Muscle of leg (tissue), 11 donors: ENCODE data around the gene CDH13. TPM values are rescaled to one million over a fixed set of nuclear protein-coding genes. Genes with fewer than 3 reads are reported as not detected.

Source experiments
- DNase-seq: peaks from one replicate; pipeline ENCODE4 v3.0.0; 2013
- H3K27ac ChIP-seq: one replicate; pipeline ENCODE4 v1.5.1; 2013; ENCODE audit warnings: mild to moderate bottlenecking, low read length, control low read depth
- H3K27me3 ChIP-seq: one replicate; pipeline ENCODE4 v1.6.1; 2013; ENCODE audit warnings: low read length; ENCODE audit not compliant: control insufficient read depth, insufficient read depth
- H3K36me3 ChIP-seq: one replicate; pipeline ENCODE4 v1.6.1; 2013; ENCODE audit warnings: low read length; ENCODE audit not compliant: control insufficient read depth, insufficient read depth
- H3K4me1 ChIP-seq: one replicate; pipeline ENCODE4 v1.6.1; 2013; ENCODE audit warnings: low read length; ENCODE audit not compliant: control insufficient read depth, insufficient read depth
- H3K4me3 ChIP-seq: one replicate; pipeline ENCODE4 v1.5.1; 2013; ENCODE audit warnings: low read length, control low read depth
- H3K9me3 ChIP-seq: replicated peaks from 2 replicates; pipeline ENCODE4 v1.6.1; 2013; ENCODE audit warnings: low read depth, low read length; ENCODE audit not compliant: control insufficient read depth
- WGBS: methylation state at CpG from one replicate; pipeline ENCODE4 v1.1.5; 2013; ENCODE audit warnings: missing lambda C conversion rate; ENCODE audit not compliant: insufficient coverage; 5-methylcytosine and 5-hydroxymethylcytosine counted together
- polyA plus RNA-seq, 8 donors: library from polyadenylated mRNA; unstranded; fragments of 120-200 nt; gene quantifications; one replicate each; pipeline versions ENCODE4 v1.2.1 to v1.2.3, GENCODE V29; 2013; ENCODE audit warnings: inconsistent platforms in 1 of 8, low replicate concordance in 1 of 8; ENCODE audit not compliant: insufficient read length in 8 of 8, insufficient read depth in 1 of 8
- total RNA-seq: library from RNA; stranded (reverse); fragments of 120-200 nt; gene quantifications from one replicate; pipeline ENCODE4 v1.2.4, GENCODE V29; 2013

The CDH13 gene
- total and polyA plus RNA-seq, 9 donors: 30.5 to 55.7 (median 47.9) TPM

DNA sequence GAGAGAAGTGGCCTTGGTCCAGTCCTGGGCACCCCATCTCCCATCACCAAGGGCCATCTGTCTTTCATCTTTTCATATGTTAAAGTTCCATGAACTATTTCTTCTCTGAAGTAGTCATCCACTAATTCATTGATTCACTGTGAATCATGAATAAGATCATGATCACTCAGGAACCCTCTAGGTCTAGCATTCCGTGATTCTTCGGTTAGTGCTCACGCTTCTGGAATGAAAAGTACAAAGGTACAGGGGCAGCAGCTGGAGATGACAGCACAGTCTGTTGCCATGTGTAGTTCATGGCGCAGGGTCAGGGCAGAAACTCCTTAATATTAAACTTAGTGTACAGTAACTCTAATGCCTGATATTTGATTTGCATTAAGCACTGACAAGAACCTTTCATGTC, 127.1 kb downstream of the CDH13 start:
- H3K4me3 ChIP-seq: no peak overlapping the region
- 87% methylated on average over 3 of the region's 4 CpGs for WGBS
- no peaks in the 10 kb centered on the region for H3K4me1 ChIP-seq

DNA sequence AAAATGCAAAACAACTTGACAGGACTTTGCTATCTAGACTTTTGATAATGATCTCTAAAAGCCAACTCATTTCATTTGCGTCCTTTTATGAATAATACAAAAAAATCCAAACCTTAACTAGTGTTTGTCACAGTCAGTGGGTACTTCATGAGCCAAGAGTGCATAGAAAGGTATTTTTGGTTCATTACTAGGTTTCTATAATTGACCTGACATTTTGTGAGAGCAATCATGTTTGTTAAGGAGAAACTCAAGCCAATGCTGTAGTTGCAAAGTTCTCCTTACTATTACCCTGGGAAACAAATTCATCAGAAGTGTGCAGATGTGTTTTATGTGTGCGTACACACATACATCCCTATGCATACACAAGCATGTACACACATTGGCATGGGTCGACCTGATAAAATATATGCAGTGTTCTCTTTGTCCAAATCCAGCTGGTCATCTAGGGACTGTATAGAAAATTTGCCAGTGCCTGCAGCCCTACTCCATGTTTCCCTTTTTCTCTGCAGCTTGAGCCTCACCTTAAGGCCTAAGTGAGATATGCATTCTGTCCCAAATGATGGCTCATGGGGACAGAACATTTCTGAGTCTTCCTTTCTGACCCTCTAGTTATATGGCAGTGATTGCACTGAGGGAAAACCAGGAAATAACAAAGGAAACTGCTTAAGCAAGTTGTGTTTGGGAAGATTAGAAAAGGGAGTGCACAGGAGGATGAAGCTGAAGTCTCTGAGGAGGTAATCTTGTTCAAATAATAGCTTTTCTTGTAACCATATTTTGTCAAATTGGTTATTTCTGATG, 128.1 kb downstream of the CDH13 start:
- H3K27me3 ChIP-seq: no peaks in the 10 kb centered on the region
- DNase-seq: no peak
- H3K9me3 ChIP-seq: no peaks in the 10 kb centered on the region
- WGBS: 71% methylated on average over 1 of the region's 3 CpGs
- H3K36me3 ChIP-seq: no peaks in the 10 kb centered on the region
- no peaks in the 10 kb centered on the region for H3K4me1 ChIP-seq
- no peak overlapping the region for H3K27ac ChIP-seq
- no peak overlapping the region for H3K4me3 ChIP-seq

More for the DNA sequence above, 127.1 kb downstream of the CDH13 start:
- Histone ChIP-seq H3K36me3 (no peaks in the 10 kb centered on the region), H3K27me3 (no peaks in the 10 kb centered on the region), H3K27ac (no peak overlapping the region), H3K9me3 (no peaks in the 10 kb centered on the region)
- no peak for DNase-seq

DNA sequence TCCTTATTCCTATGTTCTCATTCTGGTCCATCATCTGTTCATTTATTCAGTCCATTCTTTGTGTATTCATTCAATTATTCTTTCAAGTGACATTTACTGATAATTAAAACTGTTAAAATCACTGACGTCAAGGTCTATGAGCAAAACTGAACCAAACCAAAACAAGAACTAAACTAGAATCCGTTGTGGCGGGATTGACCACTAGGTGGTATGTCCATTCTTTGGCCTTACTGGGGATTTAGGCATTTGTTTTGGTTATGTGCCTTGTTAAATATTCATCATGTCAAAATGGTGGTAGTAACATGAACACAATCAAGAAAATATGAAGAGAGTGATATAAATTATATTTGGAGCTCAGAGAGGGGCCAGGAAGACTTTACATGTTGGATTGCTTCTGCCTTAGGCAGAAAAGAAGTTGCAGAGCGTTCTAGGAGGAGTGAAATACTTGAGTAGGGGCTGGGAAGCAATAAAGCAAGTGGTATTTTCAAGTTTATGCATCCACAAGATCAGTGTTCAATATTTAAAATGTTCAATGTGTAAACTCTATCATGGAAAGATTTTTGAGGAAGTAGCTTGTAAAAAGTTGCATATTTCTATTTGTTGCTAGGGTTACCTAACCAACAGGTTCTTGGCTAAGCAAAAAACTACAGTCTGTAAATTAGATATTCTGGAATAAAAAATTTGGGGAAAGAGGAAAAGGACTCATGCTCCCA, 129.0 kb downstream of the CDH13 start:
- H3K4me1 ChIP-seq: no peaks in the 10 kb centered on the region
- H3K4me3 ChIP-seq: no peak overlapping the region
- H3K36me3 ChIP-seq: no peaks in the 10 kb centered on the region
- peak overlapping the region; percentile 13 for H3K27ac ChIP-seq
- no peaks in the 10 kb centered on the region for H3K27me3 ChIP-seq
- WGBS: no CpG with 5 or more reads among the region's 4 CpGs
- no peaks in the 10 kb centered on the region for H3K9me3 ChIP-seq
- DNase-seq: peak; percentile 31

DNA sequence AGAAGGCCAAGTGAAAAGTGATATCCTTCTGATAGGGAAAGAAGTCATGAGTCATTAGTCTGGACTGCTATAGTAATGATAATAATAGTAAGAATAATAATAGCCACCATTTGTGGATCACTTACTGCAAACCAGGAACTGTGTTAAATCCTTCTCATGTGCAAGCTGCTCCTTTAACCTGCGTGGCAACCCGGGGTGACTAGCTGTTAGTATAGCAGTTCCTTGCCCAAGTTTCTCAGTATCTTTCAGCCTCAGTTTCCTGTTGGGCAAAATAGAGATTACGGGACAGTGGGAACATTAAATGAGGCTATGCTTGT, 129.5 kb downstream of the CDH13 start:
- Histone ChIP-seq H3K4me3 (no peak overlapping the region), H3K9me3 (no peaks in the 10 kb centered on the region), H3K36me3 (no peaks in the 10 kb centered on the region), H3K4me1 (no peaks in the 10 kb centered on the region), H3K27me3 (no peaks in the 10 kb centered on the region), H3K27ac (no peak overlapping the region)
- WGBS: no CpG with 5 or more reads among the region's 3 CpGs
- DNase-seq: no peak

DNA sequence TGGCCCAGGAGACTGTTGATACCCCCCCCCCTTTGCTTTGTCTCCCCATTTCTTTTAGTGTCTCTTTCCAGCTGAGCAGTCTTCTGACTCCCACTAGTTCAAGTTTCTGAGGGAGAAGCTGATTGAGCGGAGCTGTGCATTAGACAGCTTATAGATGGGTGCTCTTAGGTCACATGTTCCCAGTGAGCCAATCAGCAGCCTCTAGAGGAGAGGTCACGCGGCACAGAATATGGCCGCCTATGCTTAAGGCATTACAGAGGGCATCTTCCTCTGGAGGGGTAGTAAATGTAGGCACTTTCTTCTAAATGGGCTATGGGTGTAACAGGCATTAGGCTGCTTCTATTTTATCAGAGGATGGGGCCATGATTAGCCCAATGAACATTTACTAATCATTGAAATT, 131.6 kb downstream of the CDH13 start:
- H3K27ac ChIP-seq: no peak overlapping the region
- 96% methylated on average over 4 of the region's 4 CpGs for WGBS
- no peak for DNase-seq
- peaks cover 2% of the 10 kb centered on the region for H3K4me1 ChIP-seq
- no peak overlapping the region for H3K4me3 ChIP-seq
- no peaks in the 10 kb centered on the region for H3K36me3 ChIP-seq
- no peaks in the 10 kb centered on the region for H3K27me3 ChIP-seq
- no peaks in the 10 kb centered on the region for H3K9me3 ChIP-seq

DNA sequence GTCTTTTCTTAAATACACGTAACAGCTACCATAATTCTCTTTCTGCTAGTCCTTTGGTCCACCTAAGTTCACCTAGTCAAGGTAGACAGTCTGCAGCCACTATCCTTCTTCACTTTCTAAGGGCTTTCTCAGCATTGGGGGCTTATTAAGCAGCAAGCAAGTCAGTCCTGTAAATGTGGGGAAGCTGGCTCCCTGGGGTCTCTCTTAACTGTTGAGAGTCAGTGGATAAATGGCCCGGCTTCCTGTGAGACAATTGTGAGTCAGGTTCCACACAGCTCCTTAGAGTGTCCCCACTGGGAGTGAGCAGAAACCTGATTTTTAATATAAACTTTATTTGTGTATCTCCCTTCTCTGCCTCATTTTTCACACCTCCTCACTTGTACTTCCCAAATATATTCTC, 132.1 kb downstream of the CDH13 start:
- Histone ChIP-seq H3K9me3 (no peaks in the 10 kb centered on the region), H3K4me1 (peaks cover 2% of the 10 kb centered on the region), H3K27me3 (no peaks in the 10 kb centered on the region), H3K4me3 (no peak overlapping the region), H3K27ac (no peak overlapping the region), H3K36me3 (no peaks in the 10 kb centered on the region)
- 100% methylated on average over 1 of the region's 2 CpGs for WGBS
- DNase-seq: no peak

DNA sequence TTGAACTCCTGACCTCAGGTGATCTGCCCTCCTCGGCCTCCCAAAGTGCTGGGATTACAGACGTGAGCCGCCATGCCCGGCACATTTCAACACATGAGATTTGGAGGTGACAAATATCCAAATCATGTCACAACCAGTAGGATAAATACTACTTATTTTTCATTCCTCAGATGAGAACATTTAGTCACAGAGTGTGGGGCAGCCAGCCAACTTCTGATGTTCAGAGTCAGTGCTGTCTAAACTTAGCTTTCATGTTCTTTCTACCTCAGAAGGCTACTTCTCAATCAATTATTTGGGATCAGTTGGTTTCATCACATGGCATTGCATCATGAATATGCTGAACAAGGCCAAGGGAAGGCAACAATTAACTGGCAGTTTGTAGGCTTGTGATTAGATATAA, 134.5 kb downstream of the CDH13 start:
- no peak overlapping the region for H3K4me3 ChIP-seq
- DNase-seq: peak; percentile 23
- no peaks in the 10 kb centered on the region for H3K9me3 ChIP-seq

DNA sequence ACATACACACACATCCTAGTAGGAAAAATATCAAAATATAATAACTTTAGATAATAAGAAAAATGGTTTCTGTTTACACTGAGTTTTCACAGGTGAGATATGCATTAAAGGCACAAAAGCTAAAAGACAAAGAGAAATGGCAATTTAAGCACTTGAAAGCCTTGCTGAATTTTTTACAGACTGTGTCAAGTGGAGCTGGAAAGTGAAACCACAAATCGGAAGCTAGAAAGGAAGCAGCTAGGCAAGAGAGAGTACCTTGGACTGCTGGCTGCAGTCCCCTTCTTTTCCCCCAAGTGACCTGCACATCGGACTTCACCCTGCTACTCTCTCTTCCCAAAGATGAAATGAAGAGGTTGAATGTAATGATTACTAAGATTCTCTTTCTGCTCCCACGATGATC, 135.1 kb downstream of the CDH13 start:
- DNase-seq: peak; percentile 25
- H3K27ac ChIP-seq: no peak overlapping the region
- H3K9me3 ChIP-seq: no peaks in the 10 kb centered on the region
- H3K4me3 ChIP-seq: no peak overlapping the region
- H3K36me3 ChIP-seq: no peaks in the 10 kb centered on the region
- H3K27me3 ChIP-seq: no peaks in the 10 kb centered on the region
- peaks cover 2% of the 10 kb centered on the region for H3K4me1 ChIP-seq
- 20% methylated on average over 1 of the region's 3 CpGs for WGBS

More for the DNA sequence above, 134.5 kb downstream of the CDH13 start:
- Histone ChIP-seq H3K4me1 (peaks cover 2% of the 10 kb centered on the region), H3K36me3 (no peaks in the 10 kb centered on the region), H3K27ac (no peak overlapping the region), H3K27me3 (no peaks in the 10 kb centered on the region)
- no CpG with 5 or more reads among the region's 4 CpGs for WGBS

DNA sequence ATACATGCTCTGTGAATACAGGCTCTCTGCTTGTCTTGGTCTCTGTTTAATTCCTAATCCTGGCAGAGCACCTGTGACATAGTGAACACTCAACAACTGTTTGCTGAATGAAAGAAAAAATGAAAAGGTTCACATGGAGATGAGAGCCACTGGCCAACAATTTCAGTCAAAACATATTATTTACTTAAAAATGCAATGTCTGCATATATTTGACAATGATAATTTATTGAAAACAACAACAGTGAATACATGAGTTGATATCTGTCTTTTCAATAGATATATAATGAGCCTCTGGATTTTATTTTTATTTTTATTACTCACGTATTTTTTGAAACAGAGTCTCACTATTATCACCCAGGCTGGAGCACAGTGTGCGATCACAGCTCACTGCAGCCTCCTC, 136.6 kb downstream of the CDH13 start:
- Histone ChIP-seq H3K4me3 (no peak overlapping the region), H3K4me1 (peaks cover 2% of the 10 kb centered on the region), H3K27me3 (peaks cover 2% of the 10 kb centered on the region), H3K36me3 (no peaks in the 10 kb centered on the region), H3K27ac (no peak overlapping the region), H3K9me3 (no peaks in the 10 kb centered on the region)
- WGBS: 100% methylated on average over 1 of the region's 2 CpGs
- DNase-seq: no peak

DNA sequence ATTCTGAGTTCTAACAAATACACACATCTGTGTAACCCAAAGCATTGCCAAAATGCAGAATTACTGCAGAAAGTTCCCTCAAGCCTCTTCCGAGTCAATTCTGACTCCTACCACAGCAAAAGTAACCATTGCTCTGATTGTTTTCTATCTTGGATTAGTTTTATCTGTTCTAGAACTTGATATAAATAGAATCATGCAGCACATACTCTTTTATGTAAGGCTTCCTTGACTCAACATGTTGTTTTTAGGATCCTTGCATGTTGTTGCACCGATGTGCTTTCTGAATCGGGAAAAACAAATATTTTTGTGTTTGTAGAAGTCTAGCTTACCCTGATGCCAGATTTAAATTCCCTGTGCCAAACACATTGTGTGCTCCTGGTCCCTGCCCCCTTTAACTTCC, 140.4 kb downstream of the CDH13 start:
- Histone ChIP-seq H3K27ac (no peak overlapping the region), H3K4me1 (peaks cover 11% of the 10 kb centered on the region), H3K36me3 (no peaks in the 10 kb centered on the region), H3K27me3 (peaks cover 2% of the 10 kb centered on the region), H3K4me3 (no peak overlapping the region), H3K9me3 (no peaks in the 10 kb centered on the region)
- no peak for DNase-seq
- no CpG with 5 or more reads among the region's 3 CpGs for WGBS
